ENCODE data around the gene REPS2.
"Not testable (repeated sequence)": the region's sequence is repeated elsewhere in the genome, so short reads cannot be mapped to it uniquely, and the experiment has no call there.

Gene REPS2

DNA sequence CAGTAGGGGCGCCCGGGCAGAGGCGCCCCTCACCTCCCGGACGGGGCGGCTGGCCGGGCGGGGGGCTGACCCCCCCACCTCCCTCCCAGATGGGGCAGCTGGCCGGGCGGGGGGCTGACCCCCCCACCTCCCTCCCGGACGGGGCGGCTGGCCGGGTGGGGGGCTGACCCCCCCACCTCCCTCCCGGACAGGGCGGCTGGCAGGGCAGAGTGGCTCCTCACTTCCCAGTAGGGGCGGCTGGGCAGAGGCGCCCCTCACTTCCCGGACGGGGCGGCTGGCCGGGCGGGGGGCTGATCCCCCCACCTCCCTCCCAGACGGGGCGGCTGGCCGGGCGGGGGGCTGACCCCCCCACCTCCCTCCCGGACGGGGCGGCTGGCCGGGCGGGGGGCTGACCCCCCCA, 18.5 kb downstream of the REPS2 start:
- not testable (repeated sequence) for DNase-seq

- no peak for DNase-seq
Measured at GRCh38 chrX:16966752-16967448, 20.4 kb downstream of the REPS2 start.

- DNase-seq = not testable (repeated sequence)
Measured at GRCh38 chrX:16968753-16969152, 22.3 kb downstream of the REPS2 start.

DNA sequence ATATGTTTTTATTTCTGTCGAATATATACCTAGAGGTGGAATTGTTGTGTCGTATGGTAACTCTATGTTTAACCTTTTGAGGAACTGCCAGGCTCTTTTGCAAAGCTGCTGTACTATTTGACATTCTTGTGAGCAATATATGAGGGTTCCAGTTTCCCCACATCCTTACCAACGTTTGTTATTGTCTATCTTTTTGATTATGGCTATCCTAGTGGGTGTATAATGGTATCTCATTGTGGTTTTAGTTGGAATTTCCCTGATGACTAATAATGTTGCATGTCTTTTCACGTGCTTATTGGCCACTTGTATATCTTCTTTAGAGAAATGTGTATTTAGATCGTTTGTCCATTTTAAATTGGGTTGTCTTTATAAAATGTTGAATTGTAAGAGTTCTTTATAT, 24.5 kb downstream of the REPS2 start:
- no peak for DNase-seq

- DNase-seq = no peak
Measured at GRCh38 chrX:16971694-16972093, 25.2 kb downstream of the REPS2 start.

DNA sequence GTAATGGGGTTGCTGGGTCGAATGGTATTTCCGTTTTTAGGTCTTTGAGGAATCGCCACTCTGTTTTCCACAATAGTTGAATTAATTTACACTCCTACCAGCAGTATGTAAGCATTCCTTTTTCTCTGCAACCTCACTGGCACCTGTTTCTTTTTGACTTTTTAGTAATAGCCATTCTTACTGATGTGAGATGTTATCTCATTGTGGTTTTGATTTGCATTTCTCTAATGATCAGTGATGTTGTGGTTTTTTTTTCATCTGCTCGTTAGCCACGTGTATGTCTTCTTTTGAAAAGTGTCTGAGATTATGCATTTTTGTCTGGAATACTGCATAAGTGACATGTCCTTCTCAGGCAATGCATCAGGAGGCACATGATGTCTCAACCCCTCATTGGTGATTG, 28.8 kb downstream of the REPS2 start:
- no peak for DNase-seq

- DNase-seq = no peak
Measured at GRCh38 chrX:16977771-16978170, 31.3 kb downstream of the REPS2 start.

GRCh38 chrX:16978193-16978984, 31.9 kb downstream of the REPS2 start:
- no peak for DNase-seq

GRCh38 chrX:16979226-16979625, 32.8 kb downstream of the REPS2 start:
- DNase-seq = no peak

- no peak for DNase-seq
Measured at GRCh38 chrX:16981209-16981608, 34.8 kb downstream of the REPS2 start.

- DNase-seq = no peak
Measured at GRCh38 chrX:16981980-16982379, 35.5 kb downstream of the REPS2 start.

DNA sequence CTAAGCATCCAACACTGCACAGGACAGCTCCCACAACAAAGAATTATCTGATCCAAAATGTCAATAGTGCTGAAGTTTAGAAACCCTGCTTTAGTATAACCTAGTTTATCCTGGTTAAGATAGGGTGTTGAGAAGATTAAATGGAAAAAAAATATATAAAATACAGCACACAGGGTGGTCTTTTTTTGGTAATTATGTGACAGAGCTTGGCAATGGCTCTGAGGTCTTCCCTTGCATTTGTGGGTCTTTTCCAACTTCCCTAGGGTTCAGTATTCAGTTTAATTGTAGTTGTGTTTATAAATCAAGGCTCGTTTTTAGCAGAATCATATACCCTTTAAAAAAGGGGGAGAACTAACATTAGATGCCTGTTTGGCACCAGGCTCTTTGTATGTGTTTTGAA, 36.6 kb downstream of the REPS2 start:
- no peak for DNase-seq

GRCh38 chrX:16985286-16985685, 38.8 kb downstream of the REPS2 start:
- no peak for DNase-seq

GRCh38 chrX:16986169-16986568, 39.7 kb downstream of the REPS2 start:
- DNase-seq = no peak

DNA sequence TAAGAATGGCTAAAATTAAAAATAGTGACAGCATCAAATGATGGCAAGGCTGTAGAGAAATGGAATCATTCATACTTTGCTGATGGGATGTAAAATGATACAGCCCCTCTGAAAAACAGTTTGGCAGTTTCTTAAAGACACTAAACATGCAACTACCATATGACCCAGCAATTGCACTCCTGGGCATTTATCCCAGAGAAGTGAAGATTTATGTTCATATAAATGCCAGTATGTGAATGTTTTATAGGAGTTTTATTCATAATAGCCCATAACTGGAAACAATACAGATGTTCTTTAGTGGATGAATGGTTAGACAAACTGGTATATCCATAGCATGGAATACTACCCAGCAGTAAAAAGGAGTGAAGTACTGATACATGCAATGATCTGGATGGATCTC, 43.3 kb downstream of the REPS2 start:
- no peak for DNase-seq

DNA sequence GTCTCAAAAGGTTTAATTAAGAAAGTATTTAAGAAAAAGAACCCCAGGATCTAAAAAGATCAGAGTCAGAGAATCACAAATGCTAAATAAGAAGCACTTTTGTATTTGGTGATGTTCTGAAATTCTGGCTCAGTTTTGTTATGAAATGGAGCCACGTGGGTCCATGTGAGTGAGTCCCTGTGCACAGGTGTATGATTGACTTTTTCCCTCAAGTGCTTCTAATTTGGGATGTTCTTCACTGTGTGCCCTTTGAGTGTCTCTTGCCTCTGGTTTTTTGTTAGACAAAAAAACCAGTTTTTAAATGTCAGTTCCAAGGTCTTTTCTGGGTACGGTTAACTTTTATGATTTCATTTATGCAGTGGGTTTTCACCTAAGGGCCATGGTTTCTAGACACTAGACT, 44.4 kb downstream of the REPS2 start:
- DNase-seq = no peak

GRCh38 chrX:16992445-16992844, 46.0 kb downstream of the REPS2 start:
- DNase-seq = no peak

DNA sequence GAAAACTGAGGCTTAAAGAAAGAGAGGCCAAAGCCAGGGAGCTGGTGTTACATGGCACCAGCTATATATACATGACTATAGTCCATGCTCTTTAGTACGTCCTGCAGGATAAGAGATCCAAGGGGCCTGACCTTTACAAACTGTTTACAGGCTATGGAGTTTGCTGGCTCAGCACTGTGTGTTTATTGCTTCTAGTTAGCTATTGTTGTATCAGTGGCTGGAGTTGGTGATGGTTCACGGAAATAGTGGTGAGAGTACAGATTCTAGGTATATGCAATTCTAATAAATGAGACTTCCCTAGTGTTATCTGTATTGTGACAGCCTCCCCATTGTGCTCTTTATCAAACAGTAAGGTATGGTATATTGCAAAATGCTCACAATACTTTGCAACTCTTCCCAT, 46.5 kb downstream of the REPS2 start:
- DNase-seq = no peak

GRCh38 chrX:16993791-16994318, 47.4 kb downstream of the REPS2 start:
- peak in 1 of 2 experiments; percentile 0 for DNase-seq

DNA sequence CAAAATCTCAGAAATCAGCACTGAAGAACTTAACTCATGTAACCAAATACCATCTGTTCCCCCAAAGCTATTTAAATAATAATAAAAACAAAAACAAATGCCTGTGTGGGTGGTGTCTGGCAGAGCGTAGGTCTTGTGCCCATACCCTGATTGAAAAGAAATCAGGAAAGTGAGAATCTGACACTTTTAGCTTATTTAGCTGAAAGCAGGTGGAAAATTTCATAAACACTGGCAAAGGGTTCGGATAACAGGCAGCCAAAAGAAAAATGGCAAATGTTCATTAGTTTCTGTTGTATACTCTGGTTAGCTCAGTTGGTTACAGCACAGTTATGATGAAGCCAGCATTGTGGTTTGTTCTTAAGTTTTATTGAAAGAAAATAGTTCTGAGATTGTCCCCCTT, 48.3 kb downstream of the REPS2 start:
- DNase-seq = no peak

DNA sequence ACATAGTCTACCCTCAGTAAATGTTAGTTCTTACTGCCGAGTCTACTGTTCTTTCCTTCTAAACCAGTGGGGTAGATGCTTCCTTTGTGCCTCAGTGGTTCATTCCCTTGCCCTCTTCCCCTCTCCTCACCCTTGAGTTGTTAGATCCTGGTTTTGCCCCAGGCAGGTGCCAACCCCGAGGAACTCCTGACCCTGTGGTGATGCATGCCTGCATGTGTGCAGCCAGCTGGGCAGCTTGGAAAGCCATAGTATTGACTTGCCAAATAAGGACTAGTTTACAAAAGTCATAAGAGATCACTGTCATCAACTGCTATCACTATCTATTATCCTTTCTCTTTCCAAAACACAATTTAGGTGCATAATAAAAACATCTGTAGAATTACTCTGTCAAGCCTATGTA, 50.9 kb downstream of the REPS2 start:
- no peak for DNase-seq

DNA sequence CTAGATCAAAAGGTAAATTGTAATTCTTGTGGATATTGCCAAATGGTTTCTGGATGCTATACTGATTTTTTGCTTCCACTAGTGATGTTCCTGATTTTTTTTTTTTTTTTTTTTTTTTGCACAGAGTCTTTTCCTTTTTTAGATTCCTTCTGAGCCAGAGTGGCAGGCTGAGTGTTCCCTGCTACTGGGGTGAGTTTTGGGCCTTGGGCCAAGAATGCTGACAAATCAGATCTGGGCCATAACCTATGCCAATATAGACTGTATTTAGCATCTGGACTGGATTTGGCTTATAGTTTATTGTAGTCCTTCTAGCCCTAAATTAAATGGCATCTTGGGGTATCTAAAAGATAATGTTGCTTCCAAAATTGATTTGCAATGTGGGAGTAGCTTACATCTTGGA, 52.8 kb downstream of the REPS2 start:
- DNase-seq = no peak

DNA sequence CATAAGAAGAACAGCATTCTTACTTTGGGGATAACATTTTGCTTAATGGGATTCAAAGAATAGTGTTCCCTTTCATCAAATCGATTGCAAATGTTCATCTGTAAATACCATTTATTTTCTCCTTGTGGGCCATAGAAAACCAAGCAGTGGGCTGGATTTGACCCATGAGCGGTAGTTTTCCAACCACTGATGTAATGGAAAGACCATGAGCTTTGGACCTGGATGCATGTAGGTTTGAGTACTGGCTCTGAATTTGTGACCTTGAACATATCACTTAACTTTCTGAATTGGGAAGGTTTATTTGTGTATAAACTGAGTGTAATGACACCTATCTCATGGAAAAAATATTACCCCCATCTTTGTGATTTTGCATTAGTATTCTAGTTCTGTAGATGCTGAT, 54.3 kb downstream of the REPS2 start:
- DNase-seq = no peak

GRCh38 chrX:17005712-17006368, 59.4 kb downstream of the REPS2 start:
- peak; percentile 55 to 68 for DNase-seq
